SH-SY5Y (cell line): ENCODE results near the gene VEZT.

Source experiments
- GATA2 ChIP-seq: IDR thresholded peaks from 2 replicates; pipeline ENCODE4 v1.6.1; 2011; ENCODE audit warnings: mild to moderate bottlenecking, low read depth, low read length
- GATA3 ChIP-seq: IDR thresholded peaks from 2 replicates; pipeline ENCODE4 v1.6.1; 2011; ENCODE audit warnings: low read depth, mild to moderate bottlenecking, low read length, moderate library complexity

- TF ChIP-seq GATA3, result no peak
- no peak for TF ChIP-seq GATA2
Measured at GRCh38 chr12:95228617-95229016, 11.0 kb downstream of the VEZT start.
